Measurements from ENCODE around the gene AFAP1L1. TPM values are rescaled to one million over a fixed set of nuclear protein-coding genes. Genes with fewer than 3 reads are reported as not detected.

Gene AFAP1L1
- total RNA-seq, 2 donors from 2014 or later: 0.58 to 0.79 TPM

GRCh38 chr5:149257889-149258705 is 13.6 kb upstream of the AFAP1L1 start:
- H3K4me3 Mint-ChIP-seq: no peak overlapping the region
- H3K27me3 Mint-ChIP-seq (ENCODE audit: insufficient read depth): peaks cover 54% of the 10 kb centered on the region

DNA sequence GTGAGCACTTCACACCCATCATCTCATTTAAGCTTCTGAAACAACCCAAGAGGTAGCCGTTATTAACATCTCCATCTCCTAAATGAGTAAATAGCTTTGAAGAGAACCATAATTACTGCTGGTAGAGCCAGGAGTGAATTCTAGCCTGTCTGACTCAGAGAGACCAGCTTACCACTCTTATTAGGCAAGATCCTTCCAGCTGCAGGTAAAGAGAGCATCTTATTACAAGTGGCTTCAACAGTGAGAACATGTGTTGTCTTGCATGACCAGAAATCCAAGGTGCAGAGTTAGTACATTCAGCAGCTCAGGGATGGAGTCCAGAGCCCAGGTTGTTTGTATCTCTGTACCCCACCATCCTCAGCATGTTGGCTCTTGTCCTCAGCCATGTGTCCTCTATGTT is 10.9 kb upstream of the AFAP1L1 start:
- Mint-ChIP-seq H3K27me3 (ENCODE audit: insufficient read depth) (peaks cover 65% of the 10 kb centered on the region), H3K4me3 (no peak overlapping the region), H3K9me3 (no peaks in the 10 kb centered on the region), H3K4me1 (no peaks in the 10 kb centered on the region), H3K36me3 (ENCODE audit: low read depth) (no peaks in the 10 kb centered on the region), H3K27ac (no peak overlapping the region)
- 81% methylated on average over 1 of the region's 1 CpG; no CpG with 5 or more reads in 1 of the 2 experiments for WGBS, 2 experiments (ENCODE audit: insufficient coverage in 1 of 2, insufficient read length in 1 of 2)
- DNase-seq: no peak
- H3K4me1 ChIP-seq (ENCODE audit: control insufficient read depth, insufficient read depth, low read length): no peaks in the 10 kb centered on the region
- no peak overlapping the region for H3K9ac ChIP-seq (ENCODE audit: extremely low read depth, low read length, poor library complexity, severe bottlenecking)
- H3K9me3 ChIP-seq (ENCODE audit: control insufficient read depth, low read length): no peaks in the 10 kb centered on the region
- H3K36me3 ChIP-seq (ENCODE audit: control insufficient read depth, insufficient read depth, low read length): no peaks in the 10 kb centered on the region
- peaks cover 69% of the 10 kb centered on the region for H3K27me3 ChIP-seq (ENCODE audit: control insufficient read depth, insufficient read depth, low read length, poor library complexity, severe bottlenecking)
- H3K4me3 ChIP-seq (ENCODE audit: low read length): no peak overlapping the region
- no peak for TF ChIP-seq CTCF (conservative IDR thresholded peaks at IDR 0.05)
- no peak overlapping the region for H3K27ac ChIP-seq (ENCODE audit: low read depth, low read length)

More at GRCh38 chr5:149257889-149258705, 13.6 kb upstream of the AFAP1L1 start:
- H3K27ac Mint-ChIP-seq: no peak overlapping the region
- H3K9me3 ChIP-seq (ENCODE audit: control insufficient read depth, low read length): no peaks in the 10 kb centered on the region
- TF ChIP-seq CTCF (conservative IDR thresholded peaks at IDR 0.05): no peak
- H3K4me1 Mint-ChIP-seq: no peaks in the 10 kb centered on the region
- no peaks in the 10 kb centered on the region for H3K36me3 ChIP-seq (ENCODE audit: control insufficient read depth, insufficient read depth, low read length)
- no peak overlapping the region for H3K4me3 ChIP-seq (ENCODE audit: low read length)
- H3K4me1 ChIP-seq (ENCODE audit: control insufficient read depth, insufficient read depth, low read length): no peaks in the 10 kb centered on the region
- no peak overlapping the region for H3K9ac ChIP-seq (ENCODE audit: extremely low read depth, low read length, poor library complexity, severe bottlenecking)
- whole genome bisulfite sequencing, 2 experiments (ENCODE audit: insufficient coverage in 1 of 2, insufficient read length in 1 of 2): 84 to 85% methylated on average over 4 to 9 of the region's 10 CpGs
- H3K27me3 ChIP-seq (ENCODE audit: control insufficient read depth, insufficient read depth, low read length, poor library complexity, severe bottlenecking): peaks cover 71% of the 10 kb centered on the region
- no peaks in the 10 kb centered on the region for H3K36me3 Mint-ChIP-seq (ENCODE audit: low read depth)
- H3K27ac ChIP-seq (ENCODE audit: low read depth, low read length): no peak overlapping the region
- no peak for DNase-seq
- no peaks in the 10 kb centered on the region for H3K9me3 Mint-ChIP-seq

GRCh38 chr5:149261246-149261645 is 10.4 kb upstream of the AFAP1L1 start:
- Histone ChIP-seq H3K9me3 (ENCODE audit: control insufficient read depth, low read length) (no peaks in the 10 kb centered on the region), H3K36me3 (ENCODE audit: control insufficient read depth, insufficient read depth, low read length) (no peaks in the 10 kb centered on the region), H3K9ac (ENCODE audit: extremely low read depth, low read length, poor library complexity, severe bottlenecking) (no peak overlapping the region), H3K27ac (ENCODE audit: low read depth, low read length) (no peak overlapping the region), H3K27me3 (ENCODE audit: control insufficient read depth, insufficient read depth, low read length, poor library complexity, severe bottlenecking) (peaks cover 64% of the 10 kb centered on the region), H3K4me3 (ENCODE audit: low read length) (no peak overlapping the region), H3K4me1 (ENCODE audit: control insufficient read depth, insufficient read depth, low read length) (no peaks in the 10 kb centered on the region)
- Mint-ChIP-seq H3K4me3 (no peak overlapping the region), H3K4me1 (no peaks in the 10 kb centered on the region), H3K9me3 (no peaks in the 10 kb centered on the region), H3K36me3 (ENCODE audit: low read depth) (no peaks in the 10 kb centered on the region), H3K27me3 (ENCODE audit: insufficient read depth) (peaks cover 62% of the 10 kb centered on the region), H3K27ac (no peak overlapping the region)
- WGBS, 2 experiments (ENCODE audit: insufficient coverage in 1 of 2, insufficient read length in 1 of 2): 79 to 86% methylated on average over 7 of the region's 7 CpGs
- no peak for TF ChIP-seq CTCF (conservative IDR thresholded peaks at IDR 0.05)
- DNase-seq: no peak

Measured in endodermal cell (in vitro differentiated cells).